OCI-LY7 (cell line): Measurements from ENCODE around the gene SRPRA.

Experiments
- CTCF ChIP-seq: fragments of 200-600 bp; sonication (generic); conservative IDR thresholded peaks from 2 replicates; pipeline ENCODE4 v1.5.1; 2014; ENCODE audit warnings: mild to moderate bottlenecking, antibody characterized with exemption, low read length, moderate library complexity, mixed read lengths
- EZH2phosphoT487 ChIP-seq: fragments of 200-600 bp; sonication (generic); IDR thresholded peaks from 2 replicates; pipeline ENCODE4 v1.6.1; 2018; ENCODE audit warnings: low read depth, borderline replicate concordance, mild to moderate bottlenecking, mixed run types, antibody characterized with exemption, low read length, moderate library complexity, mixed read lengths

GRCh38 chr11:126229858-126230540 is 38.7 kb downstream of the SRPRA start:
- TF ChIP-seq CTCF (no peak), EZH2phosphoT487 (no peak)
